ENCODE results near the gene MB21D2.

The MB21D2 gene

GRCh38 chr3:192750201-192750600, 167.5 kb downstream of the MB21D2 start:
- H3K4me3 ChIP-seq (ENCODE audit: low read depth, low read length): no peak overlapping the region
- no peak for DNase-seq (ENCODE audit: low read depth)
- TF ChIP-seq, protein P1, sequence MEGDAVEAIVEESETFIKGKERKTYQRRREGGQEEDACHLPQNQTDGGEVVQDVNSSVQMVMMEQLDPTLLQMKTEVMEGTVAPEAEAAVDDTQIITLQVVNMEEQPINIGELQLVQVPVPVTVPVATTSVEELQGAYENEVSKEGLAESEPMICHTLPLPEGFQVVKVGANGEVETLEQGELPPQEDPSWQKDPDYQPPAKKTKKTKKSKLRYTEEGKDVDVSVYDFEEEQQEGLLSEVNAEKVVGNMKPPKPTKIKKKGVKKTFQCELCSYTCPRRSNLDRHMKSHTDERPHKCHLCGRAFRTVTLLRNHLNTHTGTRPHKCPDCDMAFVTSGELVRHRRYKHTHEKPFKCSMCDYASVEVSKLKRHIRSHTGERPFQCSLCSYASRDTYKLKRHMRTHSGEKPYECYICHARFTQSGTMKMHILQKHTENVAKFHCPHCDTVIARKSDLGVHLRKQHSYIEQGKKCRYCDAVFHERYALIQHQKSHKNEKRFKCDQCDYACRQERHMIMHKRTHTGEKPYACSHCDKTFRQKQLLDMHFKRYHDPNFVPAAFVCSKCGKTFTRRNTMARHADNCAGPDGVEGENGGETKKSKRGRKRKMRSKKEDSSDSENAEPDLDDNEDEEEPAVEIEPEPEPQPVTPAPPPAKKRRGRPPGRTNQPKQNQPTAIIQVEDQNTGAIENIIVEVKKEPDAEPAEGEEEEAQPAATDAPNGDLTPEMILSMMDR (conservative IDR thresholded peaks at IDR 0.05; ENCODE audit: low read depth, low read length): no peak

DNA sequence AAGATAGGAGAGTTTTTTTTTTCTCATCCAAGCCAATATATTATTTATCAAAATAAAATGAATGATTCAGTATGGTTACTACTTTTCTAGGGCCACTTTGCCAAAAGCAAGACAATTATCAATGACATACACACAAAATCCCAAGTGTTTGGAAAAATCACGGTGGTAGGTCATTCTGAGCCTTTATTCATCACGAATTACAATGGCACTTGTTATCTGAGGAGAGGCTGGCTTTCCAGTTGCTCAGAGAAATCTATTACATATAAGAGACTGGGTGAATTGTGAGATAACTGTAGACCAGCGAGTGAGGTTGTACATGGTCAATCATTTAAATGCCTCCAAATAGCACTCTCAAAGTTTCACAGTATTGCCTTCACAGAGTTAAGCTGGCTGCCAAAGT, 169.9 kb downstream of the MB21D2 start:
- DNase-seq (ENCODE audit: low read depth): no peak
- TF ChIP-seq, protein P1 (conservative IDR thresholded peaks at IDR 0.05; ENCODE audit: low read depth, low read length): no peak
- H3K4me3 ChIP-seq (ENCODE audit: low read depth, low read length): no peak overlapping the region

DNA sequence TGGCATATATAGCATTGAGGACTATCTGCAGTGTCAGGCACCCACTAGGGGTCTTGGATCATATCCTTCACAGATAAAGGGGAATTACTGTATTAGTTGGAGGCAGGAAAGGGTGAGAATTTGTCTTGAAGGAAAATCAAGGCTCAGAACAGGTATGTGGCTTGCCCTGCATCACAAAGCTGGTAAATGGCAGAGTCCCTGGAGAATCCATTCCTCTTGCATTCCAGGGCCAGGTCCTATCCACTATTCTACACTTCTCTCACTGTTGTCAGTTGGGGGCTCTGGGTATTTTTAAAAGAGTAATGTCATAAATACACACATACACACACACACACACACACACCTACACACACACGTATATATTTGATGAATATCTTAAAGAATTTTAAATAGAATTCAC, 170.5 kb downstream of the MB21D2 start:
- TF ChIP-seq, protein P1 (conservative IDR thresholded peaks at IDR 0.05; ENCODE audit: low read depth, low read length): no peak
- H3K4me3 ChIP-seq (ENCODE audit: low read depth, low read length): no peak overlapping the region
- no peak for DNase-seq (ENCODE audit: low read depth)
